GM19238 (cell line): Measurements from ENCODE around the gene NCF2.

Experiments used
- DNase-seq: peaks from one replicate; pipeline ENCODE4 v3.0.0; 2011; ENCODE audit warnings: low spot score; ENCODE audit not compliant: insufficient read length

The NCF2 gene

DNA sequence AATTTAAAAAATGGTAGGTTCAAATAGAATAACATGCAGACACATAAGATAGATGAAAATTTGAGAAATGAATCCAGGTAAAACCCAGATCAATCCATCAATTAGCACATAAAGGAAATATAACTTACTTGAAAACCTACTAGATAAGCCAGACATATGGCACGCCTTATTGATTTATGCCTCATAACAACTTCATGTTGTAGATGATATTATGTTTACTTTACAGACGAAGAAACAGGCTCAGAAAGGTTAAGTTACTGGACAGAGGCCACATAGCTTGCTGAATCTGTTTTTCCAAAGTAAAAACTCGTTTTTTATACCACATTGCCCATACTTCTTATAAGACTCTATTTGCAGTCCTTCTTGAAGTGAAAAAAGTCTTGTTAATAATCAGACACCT lies 22.1 kb upstream of the NCF2 start:
- DNase-seq = no peak

DNA sequence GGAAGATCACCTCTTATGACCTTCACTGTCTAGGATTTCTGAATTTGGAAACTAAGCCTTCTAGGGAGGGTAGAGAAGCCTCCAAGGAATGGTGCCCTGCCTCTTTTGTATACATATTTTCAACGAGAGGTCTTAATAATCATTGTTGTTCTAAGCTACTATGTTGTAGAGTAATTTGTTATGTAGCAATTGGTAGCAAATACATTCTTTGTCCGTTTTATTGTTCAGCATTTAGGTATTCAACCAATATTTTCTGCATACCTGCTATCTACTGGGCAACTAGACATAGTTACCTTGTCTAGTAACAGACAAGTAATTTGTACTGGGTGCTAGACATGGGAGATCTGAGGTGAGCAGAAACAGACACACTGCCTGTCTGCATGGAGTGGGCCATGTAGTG lies 20.8 kb upstream of the NCF2 start:
- DNase-seq = no peak

DNA sequence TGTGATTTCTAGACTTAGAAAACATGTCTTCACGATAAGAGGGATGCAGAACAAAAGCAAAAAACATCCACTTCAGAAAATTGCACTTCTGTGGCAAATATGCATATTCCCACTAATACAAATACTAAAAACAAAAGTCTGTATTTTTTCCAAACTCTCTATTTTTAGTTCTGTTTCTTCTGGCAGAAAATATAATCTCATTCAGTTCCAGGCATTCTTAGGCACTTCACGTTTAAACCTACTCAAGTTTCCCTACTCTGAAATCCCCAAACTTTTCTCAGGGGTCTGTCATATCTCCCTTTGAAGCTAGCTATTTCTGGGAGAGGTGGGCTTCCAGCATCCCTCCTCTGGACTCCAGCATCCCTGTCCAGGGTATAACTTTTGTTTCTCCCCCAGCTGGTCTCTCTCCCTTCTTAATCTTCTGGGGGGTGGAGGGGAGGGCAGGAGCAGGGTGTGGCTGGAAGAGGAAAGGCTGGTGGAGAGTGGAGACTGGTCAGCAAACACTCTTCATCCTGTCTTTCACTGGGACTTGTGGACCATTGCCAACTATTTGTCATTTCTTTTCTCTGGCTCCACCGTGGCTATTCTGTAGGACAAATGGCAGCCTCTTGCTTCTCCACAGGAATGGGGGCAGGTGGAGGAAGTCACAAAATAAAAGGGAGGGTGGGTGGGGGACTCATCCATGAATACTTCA lies 19.6 kb upstream of the NCF2 start:
- no peak for DNase-seq

DNA sequence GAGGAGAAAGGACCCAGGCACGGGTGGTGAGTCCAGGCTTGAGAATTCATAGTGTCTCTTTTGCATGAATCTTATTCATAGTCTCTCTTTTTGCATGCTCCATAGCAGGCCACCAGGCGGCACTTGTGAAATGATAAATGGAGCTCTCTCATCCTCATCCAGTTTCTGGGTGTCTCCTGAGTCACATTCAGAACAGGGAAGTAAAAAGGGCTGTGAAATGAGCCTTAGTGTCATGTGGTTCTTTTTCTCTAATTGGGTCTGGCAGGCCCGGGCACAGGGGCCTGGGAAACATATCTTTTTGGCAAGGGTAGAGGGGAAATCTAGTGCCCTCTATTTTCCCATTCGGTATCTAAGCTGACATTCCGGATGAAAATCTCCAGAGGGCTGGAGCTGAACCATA lies 19.1 kb upstream of the NCF2 start:
- DNase-seq = no peak

DNA sequence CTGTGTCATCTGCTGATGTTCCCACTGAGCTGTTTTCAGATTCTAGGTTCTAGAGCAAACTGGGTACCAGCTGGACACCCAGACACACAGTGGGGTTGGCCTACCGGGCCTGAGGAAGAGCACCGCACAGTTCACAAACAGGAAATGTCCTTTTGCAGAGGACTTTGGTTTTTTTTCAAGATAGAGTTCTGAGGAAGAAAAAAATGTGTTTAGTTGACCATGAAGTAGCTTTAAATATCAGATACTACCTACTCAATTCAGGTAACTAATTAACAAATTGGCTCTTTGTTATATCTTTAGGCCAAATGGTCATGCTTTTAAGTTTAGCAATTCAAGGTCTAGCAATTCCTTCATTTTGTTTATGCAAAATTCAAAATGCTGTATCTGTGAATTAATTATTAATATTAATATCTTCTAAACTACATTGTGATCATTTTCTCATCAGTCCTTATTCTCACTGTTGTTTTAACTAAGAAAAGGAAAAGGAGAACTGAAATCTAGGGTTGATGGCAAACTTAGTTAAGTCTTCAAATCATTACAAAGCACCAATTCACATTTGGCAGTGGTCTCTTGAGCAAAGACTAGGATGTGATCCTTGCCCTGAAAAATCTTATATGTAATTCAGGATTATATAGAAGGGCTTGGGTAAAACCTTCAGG lies 17.2 kb upstream of the NCF2 start:
- DNase-seq = no peak

DNA sequence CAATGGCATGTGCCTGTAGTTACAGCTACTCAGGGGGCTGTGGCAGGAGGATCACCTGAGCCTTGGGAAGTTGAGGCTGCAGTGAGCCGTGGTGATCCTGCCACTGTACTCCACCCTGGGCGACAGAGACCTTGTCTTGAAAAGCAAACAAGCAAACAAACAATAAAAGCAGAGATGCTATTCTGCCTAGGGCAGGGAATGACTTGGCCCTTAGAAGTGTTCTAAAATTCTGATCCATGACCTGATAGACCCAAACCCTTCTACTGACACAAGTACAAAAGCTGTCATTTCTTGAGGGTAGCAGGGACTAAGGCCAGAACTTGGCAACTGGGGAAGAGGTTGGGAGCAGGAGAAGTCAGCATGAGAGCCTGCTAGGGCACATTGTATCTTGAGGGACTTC lies 15.6 kb upstream of the NCF2 start:
- DNase-seq = no peak

DNA sequence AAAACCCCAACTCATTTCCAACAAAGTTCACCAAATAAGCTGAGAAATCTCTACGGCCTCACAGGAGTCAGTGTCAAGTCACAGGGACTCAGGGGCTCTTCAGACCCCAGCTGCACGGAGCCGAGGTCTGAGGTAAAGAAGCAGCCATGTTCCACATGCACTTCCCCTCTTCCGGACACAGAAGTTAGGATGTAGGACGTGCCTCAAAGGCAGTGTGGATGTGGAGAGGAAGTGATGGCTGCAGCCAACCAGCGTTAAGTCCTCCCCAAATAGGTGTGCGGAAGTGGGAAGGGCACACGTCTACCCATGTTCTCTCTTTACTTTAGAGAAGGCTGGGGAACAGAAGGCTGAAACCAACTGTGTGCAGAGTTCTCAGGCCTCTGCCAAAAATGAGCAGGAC lies 14.6 kb upstream of the NCF2 start:
- DNase-seq = no peak

DNA sequence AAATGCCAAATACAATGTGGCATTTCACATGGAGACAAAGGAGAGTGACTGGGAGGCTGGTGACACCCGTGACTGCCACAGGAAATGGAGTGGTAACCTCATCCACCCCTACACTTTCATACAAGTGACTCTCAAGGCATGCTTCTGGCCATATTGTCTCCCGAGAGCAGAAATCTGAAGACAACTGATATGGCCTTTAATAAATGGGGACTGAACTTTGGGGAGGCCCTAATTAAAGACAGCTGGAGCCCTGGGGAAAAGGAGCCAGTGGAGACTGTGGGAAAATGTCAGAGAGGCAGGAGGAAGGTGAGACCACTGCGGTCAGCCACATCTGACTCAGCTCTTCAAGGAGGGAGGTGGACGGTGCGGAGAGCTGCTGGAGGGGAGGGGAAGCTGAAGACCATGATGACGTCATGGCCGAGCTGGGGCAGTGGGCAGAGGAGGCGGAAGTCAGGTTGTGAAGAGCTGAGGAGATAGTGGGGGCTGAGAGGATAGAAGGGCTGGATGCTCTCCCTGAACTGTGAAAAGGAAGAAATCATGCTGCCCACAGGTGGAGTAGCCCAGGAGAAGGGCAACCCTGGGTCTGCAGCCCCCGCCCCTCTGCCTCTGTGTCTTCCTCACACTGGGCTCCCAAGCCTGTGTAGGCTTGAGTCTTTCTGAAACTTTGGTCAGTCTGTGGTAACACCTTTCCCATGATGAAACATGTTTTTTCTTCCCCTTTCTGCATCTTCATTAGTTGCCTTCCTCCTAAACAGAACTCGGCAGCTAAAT lies 14.0 kb upstream of the NCF2 start:
- DNase-seq = no peak

DNA sequence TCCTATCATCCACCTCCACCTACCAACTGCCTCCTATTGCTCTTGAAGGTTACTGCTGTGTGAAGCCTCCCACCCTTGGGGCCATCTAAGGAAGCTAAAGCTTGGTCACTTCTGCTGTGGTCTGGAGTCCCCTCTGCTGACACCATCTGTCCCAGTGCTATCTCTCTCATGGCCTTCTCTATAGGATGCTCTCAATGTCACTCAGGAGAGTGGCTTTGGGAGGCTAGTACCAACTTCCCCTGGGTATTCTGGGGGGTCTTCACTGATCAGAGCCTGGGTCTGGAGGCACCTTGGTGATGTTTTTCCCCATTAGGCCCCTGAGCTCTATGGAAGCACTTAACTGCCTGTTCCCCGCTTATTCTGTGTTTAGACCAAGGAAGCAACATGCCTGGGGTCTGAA lies 12.3 kb upstream of the NCF2 start:
- no peak for DNase-seq

DNA sequence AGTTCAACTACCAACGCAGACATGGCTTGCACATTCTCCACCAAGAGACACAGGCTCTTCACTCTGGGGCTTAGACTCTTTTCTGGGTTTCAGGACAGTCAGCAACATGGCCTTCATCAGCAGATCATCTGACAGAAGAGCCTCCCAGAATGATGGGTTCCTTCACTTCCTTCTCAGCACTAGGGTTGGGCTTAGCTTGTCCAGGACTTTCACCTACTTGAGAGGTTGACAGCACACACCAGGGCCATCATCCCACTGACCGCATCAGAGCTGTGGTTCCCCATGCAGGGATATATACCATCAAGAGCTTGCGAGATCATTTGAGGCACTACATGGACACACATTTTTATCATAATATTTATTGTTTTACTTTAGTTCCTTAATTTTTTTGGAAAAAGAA lies 10.4 kb upstream of the NCF2 start:
- no peak for DNase-seq

DNA sequence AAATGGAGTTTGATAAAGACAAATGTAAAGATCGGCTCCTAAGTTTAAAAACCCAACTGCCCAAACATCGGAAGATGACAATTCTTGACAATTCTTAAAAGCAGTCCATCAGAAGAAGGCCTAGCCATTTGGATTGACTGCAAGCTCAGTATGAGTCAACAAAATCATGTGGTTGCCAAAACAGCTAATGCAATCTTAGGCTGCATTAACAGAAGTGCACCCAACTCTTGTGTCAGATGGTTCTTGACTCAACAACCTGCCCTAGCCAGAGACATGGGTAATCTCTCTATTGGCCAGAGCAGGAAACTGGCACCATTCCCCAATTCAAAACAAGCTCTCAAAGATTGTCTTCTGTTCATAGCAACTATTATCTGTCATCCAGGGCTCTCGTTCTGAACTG lies 9.9 kb upstream of the NCF2 start:
- DNase-seq = no peak

DNA sequence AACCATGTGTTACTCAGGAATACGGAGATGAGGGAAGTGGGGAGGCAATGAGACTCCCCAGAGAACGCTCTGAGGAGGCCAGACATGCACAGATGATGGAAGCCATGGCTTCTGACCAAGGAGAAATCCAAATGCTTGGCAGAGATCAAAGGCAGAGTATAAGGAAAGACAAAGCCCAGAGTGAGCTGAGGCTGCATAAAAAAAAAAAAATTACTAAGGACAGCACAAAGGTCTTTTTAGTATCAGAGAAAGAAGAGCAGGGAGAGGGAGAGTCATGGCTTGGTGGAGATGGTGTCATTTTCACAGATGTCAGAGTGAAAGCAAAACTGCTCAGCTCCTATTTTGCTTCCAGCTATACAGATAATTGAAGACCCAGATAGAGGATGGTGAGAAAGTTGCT lies 8.1 kb upstream of the NCF2 start:
- DNase-seq = no peak

DNA sequence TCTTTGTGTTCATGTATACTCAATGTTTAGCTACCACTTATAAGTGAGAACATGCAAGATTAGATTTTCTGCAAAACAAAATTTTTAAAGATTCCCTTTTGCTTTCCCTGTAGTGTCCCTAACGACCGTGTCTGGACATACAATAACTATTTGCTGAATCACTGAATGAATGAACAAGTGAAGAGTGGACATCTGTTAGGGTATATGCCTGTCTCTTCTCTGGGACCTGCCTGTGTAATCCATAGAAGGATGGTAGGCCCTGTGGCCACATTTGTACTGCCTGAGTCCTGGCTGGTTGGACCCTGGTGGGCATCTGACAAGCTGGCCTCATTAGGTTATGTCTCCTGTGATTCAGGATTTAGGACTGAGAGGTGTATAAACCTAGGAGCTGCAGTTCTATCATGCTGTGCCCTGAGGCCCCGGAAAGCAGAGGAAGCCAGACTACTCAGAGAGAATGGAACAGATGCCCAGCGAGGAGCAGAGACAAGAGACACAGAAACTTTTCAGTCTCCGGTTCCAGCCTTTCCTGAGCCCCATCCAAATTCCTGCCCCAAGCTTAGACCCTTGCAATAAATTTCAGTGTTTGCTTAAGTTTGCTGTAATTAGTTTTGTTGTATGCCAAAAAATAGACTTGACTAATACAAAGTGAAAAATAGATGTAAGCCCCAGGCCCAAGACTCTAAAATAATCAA lies 7.5 kb upstream of the NCF2 start:
- DNase-seq = no peak

DNA sequence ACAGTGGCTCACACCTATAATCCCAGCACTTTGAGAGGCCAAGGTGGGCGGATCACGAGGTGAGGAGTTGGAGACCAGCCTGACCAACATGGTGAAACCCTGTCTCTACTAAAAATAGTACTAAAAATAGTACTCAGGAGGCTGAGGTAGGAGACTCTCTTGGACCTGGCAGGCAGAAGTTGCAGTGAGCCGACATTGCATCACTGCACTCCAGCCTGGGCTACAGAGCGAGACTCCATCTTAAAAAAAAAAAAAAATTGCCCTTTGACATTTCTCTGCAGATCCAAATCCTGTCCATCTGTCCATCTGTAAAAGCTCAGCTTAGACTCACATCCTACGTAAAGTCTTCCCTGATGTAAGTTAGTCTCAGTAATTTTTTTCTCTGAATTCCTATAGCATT lies 6.2 kb upstream of the NCF2 start:
- no peak for DNase-seq

DNA sequence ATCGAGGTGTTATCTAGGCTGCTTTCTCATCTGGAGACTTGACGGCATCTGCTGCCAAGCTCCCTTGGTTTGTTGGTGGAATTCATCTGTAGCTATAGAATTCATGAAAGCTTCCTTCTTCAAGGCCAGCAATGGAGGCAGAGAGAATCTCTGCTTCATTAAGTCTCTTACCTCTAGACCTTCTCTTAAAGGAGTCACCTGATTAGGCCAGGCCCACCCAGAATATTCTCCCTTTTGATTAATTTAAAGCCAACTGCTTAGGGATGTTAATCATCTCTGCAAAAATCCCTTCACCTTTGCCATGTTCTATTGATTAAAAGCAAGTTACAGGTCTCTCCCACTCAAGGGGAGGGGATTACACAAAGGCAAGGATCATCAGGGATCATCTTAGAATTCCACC lies 5.3 kb upstream of the NCF2 start:
- DNase-seq = no peak

DNA sequence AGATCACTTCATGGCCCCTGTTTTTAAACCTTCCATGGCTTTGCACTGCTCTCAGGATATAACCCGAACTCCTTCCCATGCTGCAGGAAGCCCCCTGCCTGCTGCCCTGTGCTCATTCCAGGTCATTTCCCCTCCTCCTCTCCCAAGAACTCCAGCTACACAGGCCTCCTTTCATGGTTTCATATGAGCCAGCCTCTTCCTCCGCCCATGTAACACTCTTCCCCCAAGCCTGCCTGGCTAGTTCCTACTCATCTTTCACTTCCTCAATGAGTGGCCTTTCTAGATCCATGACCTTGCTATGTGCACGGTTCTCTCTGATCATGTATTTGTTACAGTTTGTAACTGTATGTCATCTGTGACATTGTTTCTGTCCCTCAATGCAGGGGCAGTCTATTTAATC lies 3.1 kb upstream of the NCF2 start:
- DNase-seq = no peak

DNA sequence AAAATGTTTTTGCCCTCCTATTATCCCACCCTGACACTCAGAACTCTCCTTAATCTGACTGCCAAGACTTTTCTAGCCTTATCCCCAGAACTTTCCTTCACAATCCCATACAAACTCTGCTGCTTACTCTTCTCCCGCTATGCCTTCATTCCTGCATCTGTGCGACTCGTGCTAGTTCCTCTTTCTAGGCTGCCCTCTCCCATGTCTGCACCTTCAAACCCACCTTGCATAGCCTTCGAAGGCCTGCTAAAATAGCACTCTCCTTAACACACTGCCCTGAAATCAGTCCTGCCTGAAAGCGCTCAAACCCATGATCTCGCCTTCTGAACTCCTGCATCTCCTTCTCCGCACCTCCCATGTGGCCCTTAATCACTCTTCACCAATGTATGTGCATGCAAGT lies 2.5 kb upstream of the NCF2 start:
- DNase-seq = no peak

DNA sequence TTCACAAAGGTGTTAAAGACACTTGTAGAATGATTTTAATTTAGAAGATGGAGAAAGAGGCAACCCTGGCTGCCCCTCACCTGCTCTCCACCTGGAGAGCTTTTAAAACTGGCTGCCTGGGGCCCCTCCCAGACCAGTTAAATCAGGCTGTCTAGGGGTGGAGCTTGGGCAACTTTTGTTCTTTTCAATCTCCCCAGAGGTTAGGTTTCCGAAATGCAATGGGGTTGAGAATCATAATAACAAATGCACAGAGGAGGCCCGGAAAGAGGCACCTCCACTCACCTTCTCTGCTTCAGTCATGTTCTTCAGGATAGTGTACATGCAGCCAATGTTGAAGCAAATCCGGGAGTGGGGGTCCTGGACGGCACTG lies 400 bp downstream of the NCF2 start:
- DNase-seq = no peak

DNA sequence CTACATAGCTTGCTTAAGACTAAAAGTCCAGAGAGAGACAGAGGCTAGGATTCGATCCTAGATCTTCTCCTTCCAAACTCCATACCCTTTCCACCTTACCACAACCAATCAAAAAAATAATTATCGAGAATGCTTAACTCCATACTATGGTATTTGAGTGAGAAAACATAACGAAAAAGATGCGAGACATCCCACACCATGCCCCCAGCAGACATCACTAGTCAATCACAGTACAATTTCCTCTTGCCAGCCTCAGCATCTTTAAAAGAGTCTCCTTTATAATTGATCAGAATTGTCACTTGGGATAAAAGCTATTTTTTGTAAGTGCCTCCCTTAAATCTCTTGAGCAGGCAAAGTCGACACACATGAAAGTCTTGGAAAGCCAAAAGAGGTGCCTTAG lies 875 bp downstream of the NCF2 start:
- DNase-seq = no peak

DNA sequence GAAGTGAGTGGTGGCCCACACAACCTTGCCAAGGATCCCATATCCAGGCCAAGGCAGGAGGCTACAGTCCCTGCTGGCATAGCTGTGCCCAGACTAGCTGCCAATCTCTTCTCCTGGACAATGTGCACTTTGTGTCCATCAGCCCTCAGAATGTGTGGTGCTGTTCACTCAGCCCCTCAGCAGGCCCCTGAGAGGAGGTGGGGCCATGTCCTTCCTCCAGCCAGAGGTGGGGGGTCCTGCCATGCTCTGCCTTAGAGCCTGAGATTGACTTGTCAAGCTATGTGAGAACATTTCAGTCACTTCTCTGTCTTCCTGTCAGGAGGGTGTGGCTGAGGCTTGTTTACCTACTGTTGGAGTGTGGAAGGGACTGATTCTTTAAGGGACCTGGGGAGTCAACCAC lies 1.4 kb downstream of the NCF2 start:
- no peak for DNase-seq

DNA sequence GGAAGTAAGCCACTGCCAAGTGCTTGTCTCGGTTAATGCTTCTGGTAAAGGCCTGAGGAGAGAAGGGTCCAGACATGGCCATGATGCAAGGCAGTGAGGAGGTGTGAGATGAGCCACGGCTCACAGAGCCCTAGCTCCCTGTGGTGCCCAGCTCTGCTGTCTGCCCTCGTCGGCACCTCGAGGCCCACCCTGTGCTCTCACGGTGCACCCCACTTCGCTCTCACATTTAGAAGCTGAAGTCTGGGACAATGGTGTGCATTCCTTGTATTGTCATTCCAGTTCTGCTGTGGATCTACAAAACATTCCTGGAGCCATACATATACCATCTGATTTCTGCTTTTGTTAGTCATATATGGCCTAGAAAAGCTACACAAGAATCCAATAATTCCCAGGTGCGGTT lies 3.3 kb downstream of the NCF2 start:
- no peak for DNase-seq

DNA sequence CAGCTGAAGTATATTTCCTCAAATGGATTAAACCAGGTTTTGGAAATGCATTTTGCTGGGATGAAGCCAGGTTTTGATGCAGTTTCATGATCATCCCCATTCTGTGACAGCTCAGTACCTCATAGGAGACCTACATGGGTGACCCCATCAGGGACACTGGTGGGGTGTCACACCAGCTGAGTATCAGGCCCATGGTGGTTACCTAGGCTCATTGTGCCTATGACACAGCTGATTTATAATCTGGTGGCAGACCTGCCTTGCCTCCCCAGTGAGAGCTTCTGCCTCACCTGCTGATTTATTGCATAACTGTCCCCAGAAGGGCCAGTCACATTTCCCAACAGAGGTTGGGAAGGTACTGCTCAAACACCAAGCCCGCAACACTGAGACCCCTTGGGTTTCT lies 3.8 kb downstream of the NCF2 start:
- no peak for DNase-seq
